Right lobe of liver (tissue), 4 donors: ENCODE measurements around the gene GTF2IRD1.

Experiments used
- POLR2A ChIP-seq: fragments of 450-650 bp; IDR thresholded peaks from one replicate; pipeline ENCODE4 v1.6.1; 2017; ENCODE audit warnings: antibody characterized with exemption, mild to moderate bottlenecking
- TF ChIP-seq, protein P1 (sequence below), 4 donors: fragments of 200-600 bp in 3 of 4; fragments of 450-650 bp in 1 of 4; IDR thresholded peaks; one replicate each; pipeline versions ENCODE4 v1.5.1 to v1.8.0; 2016 to 2022; ENCODE audit warnings: antibody characterized with exemption in 4 of 4, mild to moderate bottlenecking in 2 of 4
- donor health status: DM: no; HTN: no; CAD: no.
- donor health status: DM: no; HTN: no; CAD: no.
- donor health status: DM: no; HTN: yes; CAD: no.

DNA sequence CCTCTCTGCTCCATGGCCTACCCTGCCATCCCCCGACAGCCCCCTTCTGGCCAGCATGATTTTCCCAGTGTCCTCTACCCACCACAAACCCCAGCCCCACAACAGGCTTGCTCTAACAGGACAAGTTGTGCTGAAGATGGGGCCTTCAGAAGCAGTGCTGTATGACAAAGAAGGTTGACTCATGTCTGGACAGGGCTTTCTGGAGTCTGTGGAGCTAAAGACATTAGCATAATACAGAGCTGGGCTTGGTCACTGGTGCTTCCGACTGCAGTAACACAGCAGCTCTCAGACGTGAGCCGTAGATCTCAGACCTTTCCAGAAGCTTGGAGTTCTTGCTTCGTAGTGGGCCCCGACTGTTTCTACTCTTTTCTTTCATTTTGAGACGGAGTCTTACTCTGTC lies 100.5 kb downstream of the GTF2IRD1 start:
- TF ChIP-seq, protein P1, sequence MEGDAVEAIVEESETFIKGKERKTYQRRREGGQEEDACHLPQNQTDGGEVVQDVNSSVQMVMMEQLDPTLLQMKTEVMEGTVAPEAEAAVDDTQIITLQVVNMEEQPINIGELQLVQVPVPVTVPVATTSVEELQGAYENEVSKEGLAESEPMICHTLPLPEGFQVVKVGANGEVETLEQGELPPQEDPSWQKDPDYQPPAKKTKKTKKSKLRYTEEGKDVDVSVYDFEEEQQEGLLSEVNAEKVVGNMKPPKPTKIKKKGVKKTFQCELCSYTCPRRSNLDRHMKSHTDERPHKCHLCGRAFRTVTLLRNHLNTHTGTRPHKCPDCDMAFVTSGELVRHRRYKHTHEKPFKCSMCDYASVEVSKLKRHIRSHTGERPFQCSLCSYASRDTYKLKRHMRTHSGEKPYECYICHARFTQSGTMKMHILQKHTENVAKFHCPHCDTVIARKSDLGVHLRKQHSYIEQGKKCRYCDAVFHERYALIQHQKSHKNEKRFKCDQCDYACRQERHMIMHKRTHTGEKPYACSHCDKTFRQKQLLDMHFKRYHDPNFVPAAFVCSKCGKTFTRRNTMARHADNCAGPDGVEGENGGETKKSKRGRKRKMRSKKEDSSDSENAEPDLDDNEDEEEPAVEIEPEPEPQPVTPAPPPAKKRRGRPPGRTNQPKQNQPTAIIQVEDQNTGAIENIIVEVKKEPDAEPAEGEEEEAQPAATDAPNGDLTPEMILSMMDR (IDR thresholded peaks at IDR 0.05): no peak
- TF ChIP-seq POLR2A: no peak
